ENCODE results near the gene PRKCD.

DNA sequence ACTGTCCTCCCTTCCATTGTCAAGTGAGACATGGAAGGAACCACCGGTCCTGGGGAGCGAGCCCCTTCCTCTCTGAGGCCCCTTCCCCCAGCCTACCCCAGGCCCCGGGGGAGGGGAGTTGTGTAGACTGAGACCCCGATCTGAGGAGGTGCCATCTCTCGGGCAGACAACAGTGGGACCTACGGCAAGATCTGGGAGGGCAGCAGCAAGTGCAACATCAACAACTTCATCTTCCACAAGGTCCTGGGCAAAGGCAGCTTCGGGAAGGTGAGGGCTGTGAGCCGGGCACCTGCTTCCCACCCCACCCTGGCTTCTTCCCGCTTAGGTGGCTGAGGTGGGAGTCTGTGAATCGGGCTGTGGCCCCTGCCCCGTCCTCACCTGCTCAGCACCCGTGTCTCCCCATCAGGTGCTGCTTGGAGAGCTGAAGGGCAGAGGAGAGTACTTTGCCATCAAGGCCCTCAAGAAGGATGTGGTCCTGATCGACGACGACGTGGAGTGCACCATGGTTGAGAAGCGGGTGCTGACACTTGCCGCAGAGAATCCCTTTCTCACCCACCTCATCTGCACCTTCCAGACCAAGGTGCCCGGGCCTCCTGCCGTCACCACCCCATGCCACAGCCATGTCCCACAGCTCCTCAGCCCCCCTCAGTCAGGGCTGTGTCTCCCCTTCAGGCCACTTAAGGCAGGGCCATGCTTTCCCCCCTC is 24.9 kb downstream of the PRKCD start:
- TF ChIP-seq TAF1 (IDR thresholded peaks at IDR 0.05; ENCODE audit: borderline replicate concordance, insufficient read depth, low read length) (no peak), POLR2AphosphoS5 (IDR thresholded peaks at IDR 0.05; ENCODE audit: low read depth, low read length) (no peak), FOXP2 (optimal IDR thresholded peaks at IDR 0.05; ENCODE audit: borderline replicate concordance, extremely low read depth, extremely low read length, insufficient read depth) (no peak)
- TF ChIP-seq, protein P1, sequence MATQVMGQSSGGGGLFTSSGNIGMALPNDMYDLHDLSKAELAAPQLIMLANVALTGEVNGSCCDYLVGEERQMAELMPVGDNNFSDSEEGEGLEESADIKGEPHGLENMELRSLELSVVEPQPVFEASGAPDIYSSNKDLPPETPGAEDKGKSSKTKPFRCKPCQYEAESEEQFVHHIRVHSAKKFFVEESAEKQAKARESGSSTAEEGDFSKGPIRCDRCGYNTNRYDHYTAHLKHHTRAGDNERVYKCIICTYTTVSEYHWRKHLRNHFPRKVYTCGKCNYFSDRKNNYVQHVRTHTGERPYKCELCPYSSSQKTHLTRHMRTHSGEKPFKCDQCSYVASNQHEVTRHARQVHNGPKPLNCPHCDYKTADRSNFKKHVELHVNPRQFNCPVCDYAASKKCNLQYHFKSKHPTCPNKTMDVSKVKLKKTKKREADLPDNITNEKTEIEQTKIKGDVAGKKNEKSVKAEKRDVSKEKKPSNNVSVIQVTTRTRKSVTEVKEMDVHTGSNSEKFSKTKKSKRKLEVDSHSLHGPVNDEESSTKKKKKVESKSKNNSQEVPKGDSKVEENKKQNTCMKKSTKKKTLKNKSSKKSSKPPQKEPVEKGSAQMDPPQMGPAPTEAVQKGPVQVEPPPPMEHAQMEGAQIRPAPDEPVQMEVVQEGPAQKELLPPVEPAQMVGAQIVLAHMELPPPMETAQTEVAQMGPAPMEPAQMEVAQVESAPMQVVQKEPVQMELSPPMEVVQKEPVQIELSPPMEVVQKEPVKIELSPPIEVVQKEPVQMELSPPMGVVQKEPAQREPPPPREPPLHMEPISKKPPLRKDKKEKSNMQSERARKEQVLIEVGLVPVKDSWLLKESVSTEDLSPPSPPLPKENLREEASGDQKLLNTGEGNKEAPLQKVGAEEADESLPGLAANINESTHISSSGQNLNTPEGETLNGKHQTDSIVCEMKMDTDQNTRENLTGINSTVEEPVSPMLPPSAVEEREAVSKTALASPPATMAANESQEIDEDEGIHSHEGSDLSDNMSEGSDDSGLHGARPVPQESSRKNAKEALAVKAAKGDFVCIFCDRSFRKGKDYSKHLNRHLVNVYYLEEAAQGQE (IDR thresholded peaks at IDR 0.05; ENCODE audit: insufficient read depth in 1 of 2, low read depth in 2 of 2, low read length in 2 of 2), result no peak
